OCI-LY7 (cell line): ENCODE data around the gene TMEM222. TPM values are rescaled to one million over a fixed set of nuclear protein-coding genes. Genes with fewer than 3 reads are reported as not detected.

Experiments
- BruUV-seq: library from RNA; stranded (reverse); fragments of 400-500 nt; replicated peaks from 2 replicates; lab custom pipeline; 2021; lab: Mats Ljungman, UMichigan
- CTCF ChIA-PET: fragments of 300-600 bp; sonication (Branson Sonifier 250); formaldehyde crosslinking; loops from one replicate; lab custom pipeline; 2022; ENCODE audit warnings: antibody characterized with exemption; ENCODE audit not compliant: unreplicated experiment; lab: Charles Lee
- POLR2A ChIA-PET: fragments of 300-600 bp; sonication (Branson Sonifier 250); formaldehyde crosslinking; loops from one replicate; lab custom pipeline; 2022; ENCODE audit warnings: antibody characterized with exemption; lab: Charles Lee
- DNase-seq: peaks from one replicate; pipeline ENCODE4 v3.0.0-alpha.2; 2015; ENCODE audit warnings: low spot score
- H2AFZ ChIP-seq: fragments of 200-600 bp; sonication (generic), shearing (Covaris generic); 2 replicates; pipeline ENCODE4 v1.6.1; 2014; ENCODE audit warnings: mild to moderate bottlenecking, antibody characterized with exemption, low read length, moderate library complexity
- H3K27ac ChIP-seq: fragments of 200-600 bp; sonication (generic); 2 replicates; pipeline ENCODE4 v1.5.1; 2014; ENCODE audit warnings: mixed run types, low read depth, mild to moderate bottlenecking, moderate library complexity, low read length, inconsistent platforms; ENCODE audit not compliant: poor library complexity, severe bottlenecking
- H3K36me3 ChIP-seq: fragments of 200-600 bp; sonication (generic); 2 replicates; pipeline ENCODE4 v1.6.1; 2014; ENCODE audit warnings: mild to moderate bottlenecking, antibody characterized with exemption, low read length, moderate library complexity, mixed read lengths; ENCODE audit not compliant: insufficient read depth
- H3K4me1 ChIP-seq: fragments of 200-600 bp; sonication (generic); 2 replicates; pipeline ENCODE4 v1.5.1; 2014; ENCODE audit warnings: mild to moderate bottlenecking, low read length; ENCODE audit not compliant: insufficient read depth, poor library complexity, severe bottlenecking
- H3K4me2 ChIP-seq: fragments of 200-600 bp; sonication (generic); 2 replicates; pipeline ENCODE4 v1.6.1; 2014; ENCODE audit warnings: mild to moderate bottlenecking, low read length
- H3K4me3 ChIP-seq: fragments of 200-600 bp; sonication (generic); 2 replicates; pipeline ENCODE4 v1.5.1; 2014; ENCODE audit warnings: mild to moderate bottlenecking, low read depth, low read length; ENCODE audit not compliant: poor library complexity, severe bottlenecking
- H3K79me2 ChIP-seq: fragments of 200-600 bp; sonication (generic); 2 replicates; pipeline ENCODE4 v1.6.1; 2016; ENCODE audit warnings: low read depth, mild to moderate bottlenecking, low read length, moderate library complexity, mixed read lengths; ENCODE audit not compliant: insufficient read depth
- H3K9me2 ChIP-seq: fragments of 200-600 bp; sonication (generic); 2 replicates; pipeline ENCODE4 v1.6.1; 2016; ENCODE audit warnings: mild to moderate bottlenecking, low read length, mixed read lengths; ENCODE audit not compliant: insufficient read depth
- H3K9me3 ChIP-seq: fragments of 200-600 bp; sonication (generic); 2 replicates; pipeline ENCODE4 v1.6.1; 2014; ENCODE audit warnings: mild to moderate bottlenecking, mixed run types, low read length, mixed read lengths
- H4K20me1 ChIP-seq: fragments of 200-600 bp; sonication (generic); 2 replicates; pipeline ENCODE4 v1.6.1; 2014; ENCODE audit warnings: mild to moderate bottlenecking, antibody characterized with exemption, low read length, moderate library complexity, mixed read lengths; ENCODE audit not compliant: insufficient read depth
- EZH2phosphoT487 ChIP-seq: fragments of 200-600 bp; sonication (generic); IDR thresholded peaks from 2 replicates; pipeline ENCODE4 v1.6.1; 2018; ENCODE audit warnings: low read depth, borderline replicate concordance, mild to moderate bottlenecking, mixed run types, antibody characterized with exemption, low read length, moderate library complexity, mixed read lengths
- intact Hi-C: fragments of 100-400 bp; cut with micrococcal nuclease; formaldehyde crosslinking; loops from one replicate; pipeline ENCODE4 v1.10.0; 2022; ENCODE audit not compliant: unreplicated experiment
- total RNA-seq, 2 experiments: library from RNA; depleted of rRNA in 1 of 2; stranded (reverse); fragments of >200 nt in 1 of 2; shearing (Covaris generic) in 1 of 2; gene quantifications; 2 replicates each; pipeline ENCODE4 v1.2.3, GENCODE V29; 2014 to 2022
- TF ChIP-seq, protein P1 (sequence below): fragments of 200-600 bp; sonication (generic); conservative IDR thresholded peaks from 2 replicates; pipeline ENCODE4 v1.5.1; 2014; ENCODE audit warnings: mild to moderate bottlenecking, antibody characterized with exemption, low read length, moderate library complexity, mixed read lengths

Gene TMEM222
- total RNA-seq, 2 experiments from 2014 or later = 29.5 to 43.4 TPM

- Histone ChIP-seq H3K36me3 (no peaks in the 10 kb centered on the region), H3K4me3 (no peak overlapping the region), H3K4me2 (no peak overlapping the region), H3K27ac (no peak overlapping the region), H3K79me2 (no peaks in the 10 kb centered on the region), H4K20me1 (no peaks in the 10 kb centered on the region), H3K9me2 (no peaks in the 10 kb centered on the region), H3K9me3 (no peaks in the 10 kb centered on the region), H3K4me1 (no peaks in the 10 kb centered on the region), H2AFZ (no peak overlapping the region)
- TF ChIP-seq, protein P1, sequence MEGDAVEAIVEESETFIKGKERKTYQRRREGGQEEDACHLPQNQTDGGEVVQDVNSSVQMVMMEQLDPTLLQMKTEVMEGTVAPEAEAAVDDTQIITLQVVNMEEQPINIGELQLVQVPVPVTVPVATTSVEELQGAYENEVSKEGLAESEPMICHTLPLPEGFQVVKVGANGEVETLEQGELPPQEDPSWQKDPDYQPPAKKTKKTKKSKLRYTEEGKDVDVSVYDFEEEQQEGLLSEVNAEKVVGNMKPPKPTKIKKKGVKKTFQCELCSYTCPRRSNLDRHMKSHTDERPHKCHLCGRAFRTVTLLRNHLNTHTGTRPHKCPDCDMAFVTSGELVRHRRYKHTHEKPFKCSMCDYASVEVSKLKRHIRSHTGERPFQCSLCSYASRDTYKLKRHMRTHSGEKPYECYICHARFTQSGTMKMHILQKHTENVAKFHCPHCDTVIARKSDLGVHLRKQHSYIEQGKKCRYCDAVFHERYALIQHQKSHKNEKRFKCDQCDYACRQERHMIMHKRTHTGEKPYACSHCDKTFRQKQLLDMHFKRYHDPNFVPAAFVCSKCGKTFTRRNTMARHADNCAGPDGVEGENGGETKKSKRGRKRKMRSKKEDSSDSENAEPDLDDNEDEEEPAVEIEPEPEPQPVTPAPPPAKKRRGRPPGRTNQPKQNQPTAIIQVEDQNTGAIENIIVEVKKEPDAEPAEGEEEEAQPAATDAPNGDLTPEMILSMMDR = no peak
- TF ChIP-seq EZH2phosphoT487 = no peak
- POLR2A ChIA-PET = no interaction called here
- CTCF ChIA-PET = no interaction called here
- intact Hi-C loops = no loop called here
- DNase-seq = no peak
- no TSS peak for BruUV-seq
Observed at GRCh38 chr1:27380766-27381733, 59.1 kb downstream of the TMEM222 start.

DNA sequence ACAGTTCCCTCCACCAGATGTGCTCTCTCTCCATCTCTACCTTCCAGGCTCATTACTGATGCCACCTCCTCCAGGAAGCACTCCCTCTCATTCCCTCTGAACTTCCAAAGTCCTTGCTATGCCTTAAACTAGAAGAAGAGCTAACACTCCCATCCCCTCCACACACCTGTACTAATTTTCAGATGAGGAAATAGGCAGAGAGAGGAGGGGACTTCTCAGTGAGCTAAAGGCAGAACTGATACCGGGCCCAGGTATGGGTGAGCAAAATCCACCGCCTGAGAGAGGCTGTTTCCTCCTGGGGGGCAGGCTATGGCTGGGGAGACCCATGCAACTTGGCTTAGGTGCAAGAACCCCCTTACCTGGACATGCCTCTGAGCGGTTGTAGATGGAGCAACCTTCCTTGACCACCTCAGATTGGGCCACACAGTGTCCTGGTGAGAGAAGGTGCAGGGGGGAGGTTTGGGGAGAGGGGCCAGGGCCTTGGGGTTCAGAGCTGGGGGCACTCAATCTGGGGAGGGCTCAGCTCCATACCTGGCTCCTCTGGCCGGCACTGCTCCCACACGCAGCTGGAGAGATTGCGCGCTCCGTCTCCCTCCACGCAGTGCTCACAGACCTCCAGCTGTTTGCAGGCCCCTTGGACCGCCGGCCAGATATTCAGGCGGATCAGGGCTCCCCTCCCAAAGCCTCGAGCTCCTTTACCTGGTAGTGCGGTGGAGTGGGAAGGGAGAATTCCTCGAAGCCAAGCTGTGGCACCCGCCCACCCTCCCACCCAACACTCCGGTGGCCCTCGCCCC lies 60.2 kb downstream of the TMEM222 start:
- no peak overlapping the region for H3K4me2 ChIP-seq
- H2AFZ ChIP-seq = no peak overlapping the region
- POLR2A ChIA-PET = no interaction called here
- BruUV-seq = no TSS peak
- intact Hi-C loops = no loop called here
- TF ChIP-seq, protein P1 = no peak
- TF ChIP-seq EZH2phosphoT487 = no peak
- H3K79me2 ChIP-seq = no peaks in the 10 kb centered on the region
- DNase-seq = no peak
- no peaks in the 10 kb centered on the region for H3K9me3 ChIP-seq
- H3K27ac ChIP-seq = no peak overlapping the region
- H3K4me1 ChIP-seq = no peaks in the 10 kb centered on the region
- CTCF ChIA-PET = no interaction called here
- no peaks in the 10 kb centered on the region for H3K9me2 ChIP-seq
- no peaks in the 10 kb centered on the region for H4K20me1 ChIP-seq
- no peak overlapping the region for H3K4me3 ChIP-seq
- no peaks in the 10 kb centered on the region for H3K36me3 ChIP-seq
